ENCODE measurements around the gene PML.

Gene PML

GRCh38 chr15:73990250-73991005 lies 4.1 kb upstream of the PML start:
- no peak for TF ChIP-seq CTCF (IDR thresholded peaks at IDR 0.05; ENCODE audit: low read depth, low read length)
- H3K4me3 ChIP-seq (ENCODE audit: low read depth, low read length) = no peak overlapping the region

- peak overlapping the region; percentile 83 for H3K4me3 ChIP-seq (ENCODE audit: low read depth, low read length)
- TF ChIP-seq CTCF (IDR thresholded peaks at IDR 0.05; ENCODE audit: low read depth, low read length) = no peak
Measured at GRCh38 chr15:73991260-73991659, 3.3 kb upstream of the PML start.

- peak within 1 kb of the TSS; percentile 83 for H3K4me3 ChIP-seq (ENCODE audit: low read depth, low read length)
- TF ChIP-seq CTCF (IDR thresholded peaks at IDR 0.05; ENCODE audit: low read depth, low read length) = peak; percentile 80
Measured at GRCh38 chr15:73991726-73992593, 2.6 kb upstream of the PML start, which contains the start of gene STOML1. Gene STOML1, minus strand, starts transcription at chr15:73992295. Its CDS starts 72 bp downstream, at chr15:73992223.

GRCh38 chr15:73992594-73992898 lies 2.0 kb upstream of the PML start:
- no peak for TF ChIP-seq CTCF (IDR thresholded peaks at IDR 0.05; ENCODE audit: low read depth, low read length)
- peak overlapping the region; percentile 39; the same call in 1 of the 2 replicates for H3K4me3 ChIP-seq (ENCODE audit: low read depth, low read length)

- H3K4me3 ChIP-seq (ENCODE audit: low read depth, low read length) = peak overlapping the region; percentile 96; the same call in 1 of the 2 replicates
- no peak for TF ChIP-seq CTCF (IDR thresholded peaks at IDR 0.05; ENCODE audit: low read depth, low read length)
Measured at GRCh38 chr15:73993211-73993994, 1.1 kb upstream of the PML start.

GRCh38 chr15:73994912-73995622 lies 551 bp downstream of the PML start:
- no peak for TF ChIP-seq CTCF (IDR thresholded peaks at IDR 0.05; ENCODE audit: low read depth, low read length)
- H3K4me3 ChIP-seq (ENCODE audit: low read depth, low read length) = peak overlapping the region; percentile 96

All from WI38 (cell line).